Natural killer cell treated with Interleukin-12 subunit alpha and Interleukin-12 subunit beta and Interleukin-15 and Interleukin-18, amount 100 ng/mL, for 72 hours (primary cell): ENCODE measurements around the gene RNF2. TPM values are rescaled to one million over a fixed set of nuclear protein-coding genes. Genes with fewer than 3 reads are reported as not detected.

Source experiments
- ATAC-seq, 2 donors: fragments of 150-1000 bp; cut with Tn5 transposase in 1 of 2; sonication (Bioruptor Pico), chemical (Tn5 transposase) in 1 of 2; 2 replicates each; pipeline ENCODE4 v1.10.0; 2021
- DNase-seq: peaks from one replicate; pipeline ENCODE4 v3.0.0; 2022; ENCODE audit warnings: low spot score
- H3K27ac Mint-ChIP-seq, 2 donors: 1 replicate in 1 of 2; 2 replicates in 1 of 2; pipeline ENCODE4 v1.8.0; 2022; ENCODE audit warnings: mixed read lengths in 2 of 2, mild to moderate bottlenecking in 1 of 2, moderate library complexity in 1 of 2
- H3K27me3 Mint-ChIP-seq, 2 donors: 1 replicate in 1 of 2; 2 replicates in 1 of 2; pipeline ENCODE4 v1.8.0; 2022; ENCODE audit warnings: mixed read lengths in 2 of 2
- H3K36me3 Mint-ChIP-seq: one replicate; pipeline ENCODE4 v1.8.0; 2022; ENCODE audit warnings: mixed read lengths
- H3K4me1 Mint-ChIP-seq, 2 donors: 1 replicate in 1 of 2; 2 replicates in 1 of 2; pipeline ENCODE4 v1.8.0; 2022; ENCODE audit warnings: low read depth in 2 of 2, mixed read lengths in 2 of 2, mild to moderate bottlenecking in 1 of 2
- H3K4me3 Mint-ChIP-seq: one replicate; pipeline ENCODE4 v1.8.0; 2022; ENCODE audit warnings: mixed read lengths
- H3K9me3 Mint-ChIP-seq: 2 replicates; pipeline ENCODE4 v1.8.0; 2022; ENCODE audit warnings: mixed read lengths
- total RNA-seq, 2 donors: library from RNA; stranded (reverse); gene quantifications; one replicate each; pipeline ENCODE4 v1.2.3, GENCODE V29; 2022

The RNF2 gene
- total RNA-seq, 2 donors from 2014 or later: 20.8 to 25.4 TPM

DNA sequence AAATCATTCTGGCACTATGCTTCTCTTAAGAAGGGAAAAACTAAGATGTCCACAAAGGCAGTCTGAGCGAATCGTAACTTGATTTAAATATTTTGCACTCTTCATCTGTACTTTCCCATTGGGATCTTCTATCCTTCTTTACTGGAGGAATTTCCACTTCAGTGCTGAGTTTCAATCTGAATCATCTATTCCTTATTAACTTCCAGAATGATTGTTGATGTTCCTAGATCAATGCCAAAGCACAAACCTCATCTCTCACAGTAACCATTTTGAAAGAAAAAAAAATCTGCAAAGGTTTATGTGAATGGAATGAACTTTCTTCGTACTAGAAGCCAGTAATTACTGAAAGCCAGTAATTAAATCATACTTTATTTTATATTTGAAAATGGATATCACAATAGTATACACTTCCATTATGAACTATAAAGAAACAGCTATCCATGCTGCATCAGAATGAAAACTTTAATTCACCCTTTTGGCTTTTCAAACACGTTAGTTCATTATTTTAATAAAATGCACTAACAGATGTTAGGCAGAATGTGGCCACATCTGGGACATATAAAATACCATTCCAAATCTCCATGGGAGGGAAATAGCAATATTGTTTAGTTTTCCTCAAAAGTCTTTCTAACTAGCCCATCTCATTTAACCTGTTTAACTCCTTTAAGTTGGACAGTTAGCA is 5.5 kb upstream of the RNF2 start:
- no peak for DNase-seq
- H3K4me3 Mint-ChIP-seq: no peak overlapping the region
- H3K36me3 Mint-ChIP-seq: no peaks in the 10 kb centered on the region
- H3K9me3 Mint-ChIP-seq: no peaks in the 10 kb centered on the region
- H3K4me1 Mint-ChIP-seq: peaks cover 2 to 4% of the 10 kb centered on the region in 2 donors
- no peak for ATAC-seq
- H3K27me3 Mint-ChIP-seq: peaks cover 0 to 2% of the 10 kb centered on the region in 2 donors
- H3K27ac Mint-ChIP-seq: no peak overlapping the region

DNA sequence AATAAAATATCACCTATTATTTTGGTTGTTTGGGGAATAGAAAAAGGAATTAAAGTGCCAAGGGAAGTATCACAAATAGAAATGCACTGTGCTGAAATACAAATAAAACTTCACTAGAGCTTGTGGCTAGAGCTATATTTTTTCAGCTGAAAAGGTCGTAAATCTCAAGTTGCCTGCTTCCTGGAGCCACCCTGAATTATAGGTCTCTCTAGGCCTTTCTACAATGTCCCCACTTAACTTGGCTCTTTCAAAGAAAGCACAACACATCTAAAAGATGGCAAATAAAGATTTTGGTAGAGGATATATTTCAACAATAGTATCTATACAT is 5.0 kb upstream of the RNF2 start:
- Mint-ChIP-seq H3K4me1 (peaks cover 4 to 6% of the 10 kb centered on the region in 2 donors), H3K4me3 (no peak overlapping the region), H3K36me3 (no peaks in the 10 kb centered on the region), H3K27ac (no peak overlapping the region), H3K9me3 (no peaks in the 10 kb centered on the region), H3K27me3 (peaks cover 0 to 2% of the 10 kb centered on the region in 2 donors)
- DNase-seq (no peak), ATAC-seq (no peak)

DNA sequence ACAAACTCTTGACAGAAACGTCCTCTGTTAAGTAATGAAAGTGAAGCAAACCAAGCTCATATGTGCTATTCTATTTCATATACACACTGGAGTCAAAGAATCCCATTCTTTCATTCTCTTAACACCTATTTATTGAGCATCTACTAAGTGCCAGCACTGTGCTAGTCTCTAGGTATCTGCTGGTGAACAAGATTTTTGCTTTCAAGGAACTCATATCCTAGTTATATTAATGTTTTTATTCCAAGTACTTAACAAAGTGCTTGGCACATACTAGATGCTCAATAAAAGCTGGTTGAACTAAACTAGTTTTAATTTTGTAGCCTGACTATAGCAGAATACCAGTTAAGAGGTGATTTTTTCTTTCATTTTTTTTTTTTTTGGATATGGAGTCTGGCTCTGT is 3.6 kb upstream of the RNF2 start:
- Mint-ChIP-seq H3K27ac (no peak overlapping the region), H3K27me3 (peaks cover 0 to 2% of the 10 kb centered on the region in 2 donors), H3K36me3 (no peaks in the 10 kb centered on the region), H3K4me1 (peaks cover 12 to 13% of the 10 kb centered on the region in 2 donors), H3K4me3 (no peak overlapping the region), H3K9me3 (no peaks in the 10 kb centered on the region)
- DNase-seq: no peak
- ATAC-seq: no peak

DNA sequence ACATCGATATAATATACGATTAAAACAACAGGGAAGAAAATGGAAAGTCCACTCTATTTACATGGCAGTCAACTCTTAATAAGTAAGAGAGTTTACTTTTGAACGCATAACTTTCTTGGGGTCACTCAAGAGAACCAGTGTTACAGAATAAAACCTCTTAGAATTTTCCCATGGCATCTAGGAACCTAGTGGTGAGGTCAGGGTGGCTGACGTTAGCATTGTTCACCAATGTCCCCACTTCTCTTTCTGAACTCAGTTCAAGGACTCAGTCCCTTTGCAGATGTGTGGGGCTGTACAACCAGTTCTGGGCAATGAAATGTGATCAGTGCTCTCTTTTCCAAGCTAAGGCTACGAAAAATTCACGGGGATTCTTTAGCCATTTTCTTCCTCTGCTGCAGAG is 2.6 kb upstream of the RNF2 start:
- no peak overlapping the region for H3K4me3 Mint-ChIP-seq
- ATAC-seq (no peak), DNase-seq (no peak)
- H3K36me3 Mint-ChIP-seq: no peaks in the 10 kb centered on the region
- H3K27me3 Mint-ChIP-seq: peaks cover 0 to 2% of the 10 kb centered on the region in 2 donors
- peaks cover 18 to 19% of the 10 kb centered on the region in 2 donors for H3K4me1 Mint-ChIP-seq
- no peaks in the 10 kb centered on the region for H3K9me3 Mint-ChIP-seq
- H3K27ac Mint-ChIP-seq: no peak overlapping the region

DNA sequence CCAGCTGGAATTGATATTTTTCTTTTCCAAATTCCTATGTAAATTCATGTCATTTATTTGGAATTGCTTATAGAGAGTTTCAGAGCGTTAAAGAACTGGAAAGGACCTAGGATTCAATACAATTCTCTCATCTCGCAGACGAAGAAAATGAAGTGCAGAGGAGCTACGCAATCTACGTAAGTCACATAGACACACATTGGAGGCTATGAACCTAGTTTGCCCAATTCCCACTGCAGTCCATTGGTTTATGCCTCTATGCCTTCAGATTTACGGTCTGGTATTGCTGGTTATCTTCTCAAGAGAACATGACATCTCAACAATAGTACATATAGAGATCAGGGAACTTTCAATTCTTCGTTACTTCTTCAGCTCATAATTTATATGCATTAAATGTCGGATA is 971 bp upstream of the RNF2 start:
- Mint-ChIP-seq H3K4me3 (peak overlapping the region; percentile 96), H3K27me3 (no peaks in the 10 kb centered on the region), H3K27ac (peak overlapping the region; percentile 71 to 85), H3K4me1 (peaks cover 22 to 26% of the 10 kb centered on the region in 2 donors), H3K9me3 (no peaks in the 10 kb centered on the region), H3K36me3 (no peaks in the 10 kb centered on the region)
- ATAC-seq (no peak), DNase-seq (no peak)

DNA sequence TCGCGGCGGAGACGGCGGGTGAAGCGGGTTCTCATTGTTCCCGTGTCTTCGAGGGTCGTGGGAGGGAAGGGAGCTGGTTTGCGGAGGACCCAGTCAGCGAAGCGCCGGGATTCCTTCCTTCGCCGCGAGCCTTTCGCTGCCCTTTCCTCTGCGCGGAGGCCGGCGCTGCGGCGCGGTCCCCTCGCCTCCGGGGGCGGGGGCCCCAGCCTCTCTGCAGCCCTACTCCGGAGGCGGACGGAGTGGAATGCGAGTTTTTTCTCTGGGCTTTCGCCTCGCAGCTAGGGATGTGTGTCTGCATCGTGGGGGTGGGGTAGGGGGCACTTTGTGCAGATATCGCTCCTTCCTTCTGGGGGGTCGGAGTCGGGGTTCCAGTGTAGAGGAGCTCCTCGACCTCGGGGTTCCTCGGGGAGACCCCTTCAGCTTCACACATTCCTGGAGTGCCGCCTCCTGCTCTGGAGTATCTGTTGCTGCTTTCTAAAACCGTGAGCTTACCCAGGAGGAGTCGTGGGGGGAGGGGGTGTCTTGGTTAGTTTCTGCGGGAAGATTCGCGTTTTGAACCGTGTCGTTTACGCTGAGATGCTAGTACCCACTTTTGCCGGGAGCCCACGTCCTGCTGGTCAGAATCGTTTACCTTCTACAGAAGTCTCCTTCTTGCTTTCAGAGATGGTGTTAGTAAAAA is 595 bp downstream of the RNF2 start:
- Mint-ChIP-seq H3K9me3 (no peaks in the 10 kb centered on the region), H3K27me3 (no peaks in the 10 kb centered on the region), H3K4me1 (peaks cover 29 to 30% of the 10 kb centered on the region in 2 donors)

DNA sequence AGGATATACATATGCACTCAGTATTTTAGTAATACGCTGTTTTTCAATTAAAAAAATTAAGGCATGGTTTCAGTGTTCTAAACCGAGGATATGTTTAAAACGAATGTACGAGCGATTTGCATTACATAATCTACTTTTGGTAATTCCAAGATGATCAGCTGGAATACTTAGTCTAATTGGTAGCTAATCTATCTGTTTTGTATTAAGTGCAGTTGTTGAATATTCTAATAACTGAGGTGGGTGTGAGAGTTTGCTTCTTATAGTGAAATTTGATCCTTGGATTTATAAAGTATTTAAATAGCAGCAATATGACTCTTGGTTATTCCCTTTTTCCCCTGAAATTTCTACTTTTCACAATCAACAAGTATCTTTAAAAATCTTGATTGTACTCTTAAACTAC is 1.3 kb downstream of the RNF2 start:
- peak overlapping the region; percentile 71 to 92 for H3K27ac Mint-ChIP-seq
- peak overlapping the region; percentile 96 for H3K4me3 Mint-ChIP-seq
- DNase-seq (no peak), ATAC-seq (no peak)
- no peaks in the 10 kb centered on the region for H3K27me3 Mint-ChIP-seq
- no peaks in the 10 kb centered on the region for H3K9me3 Mint-ChIP-seq
- H3K4me1 Mint-ChIP-seq: peaks cover 32 to 35% of the 10 kb centered on the region in 2 donors
- no peaks in the 10 kb centered on the region for H3K36me3 Mint-ChIP-seq

More for the DNA sequence above, 595 bp downstream of the RNF2 start:
- Mint-ChIP-seq H3K36me3 (no peaks in the 10 kb centered on the region), H3K4me3 (peak overlapping the region; percentile 96), H3K27ac (peak overlapping the region; percentile 71 to 92)
- DNase-seq (no peak), ATAC-seq (peak; percentile 30 to 62)

DNA sequence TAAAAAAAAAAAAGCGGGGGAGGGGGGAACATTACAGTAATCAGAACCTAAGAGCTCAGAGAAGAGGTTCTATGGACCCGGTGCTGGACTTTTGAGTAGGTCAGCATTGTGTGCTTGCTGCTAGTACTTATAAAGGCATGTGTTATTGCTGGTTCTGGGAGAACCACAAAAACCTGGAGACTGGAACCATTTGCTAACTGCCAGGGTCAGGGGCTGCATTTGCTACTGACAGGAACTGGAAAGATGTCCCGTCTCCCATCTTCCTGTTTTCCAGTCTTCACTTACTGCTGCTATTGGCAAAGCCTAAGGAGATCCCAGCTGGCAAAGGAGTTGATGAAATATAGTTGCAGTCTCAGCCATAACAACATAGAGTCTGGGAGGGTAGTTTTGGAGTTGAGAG is 4.3 kb downstream of the RNF2 start:
- no peaks in the 10 kb centered on the region for H3K9me3 Mint-ChIP-seq
- no peak overlapping the region for H3K27ac Mint-ChIP-seq
- no peaks in the 10 kb centered on the region for H3K27me3 Mint-ChIP-seq
- no peak for DNase-seq
- H3K4me1 Mint-ChIP-seq: peaks cover 42 to 45% of the 10 kb centered on the region in 2 donors
- H3K4me3 Mint-ChIP-seq: no peak overlapping the region
- no peak for ATAC-seq
- peaks cover 4% of the 10 kb centered on the region for H3K36me3 Mint-ChIP-seq

DNA sequence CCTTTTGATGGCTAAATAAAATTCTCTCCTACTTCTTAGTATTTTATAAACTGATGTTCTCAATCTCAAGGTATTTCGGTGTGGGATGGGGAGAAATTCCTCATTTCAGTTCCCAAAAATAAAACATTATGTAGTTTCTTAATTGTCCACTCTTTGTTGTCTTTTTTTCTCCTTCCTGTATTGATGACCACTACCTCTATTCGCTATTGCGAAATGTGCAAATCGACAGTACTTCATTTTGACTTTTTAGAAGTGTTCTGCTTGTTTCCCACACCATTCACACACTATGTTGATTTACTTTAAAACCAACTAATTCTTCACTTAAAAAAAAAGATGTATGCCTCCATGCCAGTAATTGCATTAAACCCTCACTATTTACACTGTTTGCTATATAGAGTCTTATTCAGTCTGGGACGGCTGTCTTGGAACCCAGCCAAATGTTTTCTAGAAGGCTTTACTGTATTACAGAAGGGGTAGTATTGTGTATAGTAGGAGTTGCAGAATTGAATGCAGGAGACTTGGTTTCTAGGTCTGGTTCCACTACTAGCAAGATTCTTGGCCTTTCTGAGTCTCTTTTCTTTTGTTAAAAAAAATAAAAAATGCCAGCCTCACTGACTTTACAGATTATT is 5.6 kb downstream of the RNF2 start:
- H3K36me3 Mint-ChIP-seq: peaks cover 4% of the 10 kb centered on the region
- H3K4me3 Mint-ChIP-seq: no peak overlapping the region
- ATAC-seq (no peak), DNase-seq (no peak)
- H3K9me3 Mint-ChIP-seq: no peaks in the 10 kb centered on the region
- peak overlapping the region in 1 of 2 donors; percentile 15 for H3K27ac Mint-ChIP-seq
- H3K27me3 Mint-ChIP-seq: no peaks in the 10 kb centered on the region
- peaks cover 42% of the 10 kb centered on the region in 2 donors for H3K4me1 Mint-ChIP-seq

DNA sequence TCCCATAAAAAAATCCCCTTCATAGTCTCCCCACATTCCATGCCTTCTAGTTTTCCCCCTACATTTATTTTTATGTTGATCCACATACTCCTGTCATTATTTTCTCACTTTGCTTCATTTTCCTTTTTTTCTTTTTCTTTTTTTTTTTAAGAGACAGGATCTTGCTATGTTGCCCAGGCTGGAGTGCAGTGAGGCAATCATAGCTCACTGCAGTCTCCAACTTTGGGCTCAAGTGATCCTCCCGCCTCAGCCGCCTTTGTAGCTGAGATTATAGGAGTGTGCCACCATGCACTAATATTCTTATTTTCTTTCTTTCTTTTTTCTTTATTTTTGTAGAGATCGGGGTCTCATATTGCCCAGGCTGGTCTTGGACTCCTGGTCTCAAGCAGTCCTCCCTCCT is 7.8 kb downstream of the RNF2 start:
- peaks cover 4% of the 10 kb centered on the region for H3K36me3 Mint-ChIP-seq
- no peak for DNase-seq
- no peak overlapping the region for H3K27ac Mint-ChIP-seq
- H3K27me3 Mint-ChIP-seq: no peaks in the 10 kb centered on the region
- no peak overlapping the region for H3K4me3 Mint-ChIP-seq
- H3K4me1 Mint-ChIP-seq: peaks cover 32% of the 10 kb centered on the region in 2 donors
- no peaks in the 10 kb centered on the region for H3K9me3 Mint-ChIP-seq
- no peak for ATAC-seq

DNA sequence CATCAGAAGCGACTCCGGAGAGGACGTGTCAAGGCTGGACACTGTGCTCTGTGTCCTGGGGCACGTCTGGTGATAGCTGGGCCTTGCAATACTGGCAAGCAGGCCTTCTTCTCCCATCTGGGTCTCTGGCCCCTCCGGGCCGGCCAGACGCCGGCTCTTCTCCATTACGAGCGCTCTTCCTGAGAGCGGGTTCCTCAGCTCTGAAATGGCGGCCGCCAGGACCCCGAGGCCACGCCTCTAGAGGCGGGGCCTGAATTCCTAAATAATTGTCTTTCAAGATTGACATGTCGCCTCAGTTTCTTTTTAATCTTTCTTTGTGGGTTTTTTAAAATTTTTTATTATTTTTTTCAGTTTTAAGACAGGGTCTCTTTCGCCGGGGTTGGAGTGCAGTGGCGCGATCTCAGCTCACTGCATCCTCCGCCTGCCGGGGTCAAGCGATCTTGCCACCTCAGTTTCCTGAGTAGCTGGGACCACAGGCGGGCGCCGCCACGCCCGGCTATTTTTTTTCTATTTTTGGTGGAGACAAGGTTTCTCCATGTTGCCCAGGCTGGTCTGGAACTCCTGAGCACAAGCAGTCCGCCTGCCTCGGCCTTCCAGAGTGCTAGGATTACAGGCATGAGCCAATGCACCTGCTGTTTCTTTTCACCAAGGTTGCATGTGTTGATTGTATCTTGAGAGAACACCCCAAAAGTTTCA is 9.2 kb downstream of the RNF2 start:
- H3K4me1 Mint-ChIP-seq: peaks cover 31 to 33% of the 10 kb centered on the region in 2 donors
- ATAC-seq: no peak

DNA sequence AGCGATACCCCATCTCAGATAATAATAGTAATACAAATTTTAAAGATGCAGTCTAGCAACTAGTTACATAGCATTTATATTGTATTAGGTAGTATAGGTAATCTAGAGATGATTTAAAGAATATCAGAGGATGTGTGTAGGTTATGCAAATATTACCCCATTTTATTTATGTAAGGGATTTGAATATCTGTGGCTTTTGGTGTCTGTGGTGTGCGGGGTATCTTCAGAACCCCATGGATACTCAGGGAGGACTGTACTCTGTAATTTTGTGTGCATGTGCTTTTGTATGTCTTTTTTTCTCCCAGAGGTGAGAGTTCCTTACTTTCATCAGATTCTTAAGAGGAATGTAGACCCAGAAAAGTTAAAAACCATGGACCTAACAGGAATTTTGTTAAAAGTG is 12.8 kb downstream of the RNF2 start:
- DNase-seq (no peak), ATAC-seq (no peak)
- Mint-ChIP-seq H3K4me1 (peaks cover 38 to 46% of the 10 kb centered on the region in 2 donors), H3K4me3 (no peak overlapping the region), H3K27ac (no peak overlapping the region), H3K36me3 (no peaks in the 10 kb centered on the region), H3K9me3 (no peaks in the 10 kb centered on the region), H3K27me3 (no peaks in the 10 kb centered on the region)

More for the DNA sequence above, 9.2 kb downstream of the RNF2 start:
- no peak for DNase-seq
- no peak overlapping the region for H3K4me3 Mint-ChIP-seq
- H3K9me3 Mint-ChIP-seq: no peaks in the 10 kb centered on the region
- H3K27me3 Mint-ChIP-seq: no peaks in the 10 kb centered on the region
- no peak overlapping the region for H3K27ac Mint-ChIP-seq
- peaks cover 4% of the 10 kb centered on the region for H3K36me3 Mint-ChIP-seq

DNA sequence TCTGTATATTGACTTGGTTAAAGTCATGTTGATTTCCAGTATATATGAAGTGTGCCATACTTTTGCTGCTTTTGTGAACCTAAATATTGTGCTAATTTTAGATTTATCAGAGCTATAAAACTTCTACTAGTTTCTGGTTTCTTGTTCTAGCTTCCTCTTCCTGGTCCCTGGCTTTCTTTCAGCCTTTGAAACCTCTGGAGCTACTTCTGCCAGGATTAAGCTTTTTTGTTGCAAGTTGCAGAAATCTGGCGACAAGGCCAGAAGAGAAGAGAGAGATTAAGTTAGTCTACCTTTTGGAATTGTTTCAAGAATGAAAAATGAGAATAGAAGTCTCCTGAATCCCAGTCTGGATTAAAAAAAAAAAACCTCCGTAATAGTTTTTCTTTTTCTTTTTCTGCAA is 13.5 kb downstream of the RNF2 start:
- no peak for ATAC-seq
- H3K4me3 Mint-ChIP-seq: no peak overlapping the region
- no peak overlapping the region for H3K27ac Mint-ChIP-seq
- peaks cover 41 to 47% of the 10 kb centered on the region in 2 donors for H3K4me1 Mint-ChIP-seq
- DNase-seq: no peak
- H3K36me3 Mint-ChIP-seq: no peaks in the 10 kb centered on the region
- H3K9me3 Mint-ChIP-seq: no peaks in the 10 kb centered on the region
- H3K27me3 Mint-ChIP-seq: no peaks in the 10 kb centered on the region
